IPS-18c (cell line): ENCODE measurements around the gene XYLT1.

Source experiments
- H3K4me3 ChIP-seq: 2 replicates; pipeline ENCODE4 v1.7.0; 2013; ENCODE audit warnings: low read depth, mild to moderate bottlenecking, low read length, moderate library complexity; ENCODE audit not compliant: insufficient read depth
- H3K9me3 ChIP-seq: one replicate; pipeline ENCODE4 v1.6.1; 2013; ENCODE audit warnings: mild to moderate bottlenecking, low read length, moderate library complexity; ENCODE audit not compliant: control insufficient read depth, insufficient read depth

XYLT1 gene

DNA sequence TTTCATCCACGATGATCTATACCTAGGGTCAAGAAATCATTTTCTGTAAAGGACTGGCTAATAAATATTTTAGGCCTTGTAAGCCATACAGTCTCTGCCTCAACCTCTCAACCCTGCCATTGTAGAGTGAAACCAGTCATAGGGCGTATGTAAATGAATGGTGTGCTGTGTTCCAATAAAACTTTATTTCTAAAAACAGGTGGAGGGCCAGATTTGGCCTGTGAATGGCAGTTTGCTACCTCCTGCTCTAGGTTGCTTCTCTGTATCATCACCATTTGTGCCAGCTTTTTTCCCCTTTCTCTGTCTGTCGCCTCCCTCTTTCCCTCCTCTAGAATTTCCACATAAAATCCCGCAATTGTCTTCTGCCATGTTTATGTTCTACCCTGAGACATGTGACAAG, 181.7 kb downstream of the XYLT1 start:
- no peak overlapping the region for H3K4me3 ChIP-seq
- no peaks in the 10 kb centered on the region for H3K9me3 ChIP-seq

DNA sequence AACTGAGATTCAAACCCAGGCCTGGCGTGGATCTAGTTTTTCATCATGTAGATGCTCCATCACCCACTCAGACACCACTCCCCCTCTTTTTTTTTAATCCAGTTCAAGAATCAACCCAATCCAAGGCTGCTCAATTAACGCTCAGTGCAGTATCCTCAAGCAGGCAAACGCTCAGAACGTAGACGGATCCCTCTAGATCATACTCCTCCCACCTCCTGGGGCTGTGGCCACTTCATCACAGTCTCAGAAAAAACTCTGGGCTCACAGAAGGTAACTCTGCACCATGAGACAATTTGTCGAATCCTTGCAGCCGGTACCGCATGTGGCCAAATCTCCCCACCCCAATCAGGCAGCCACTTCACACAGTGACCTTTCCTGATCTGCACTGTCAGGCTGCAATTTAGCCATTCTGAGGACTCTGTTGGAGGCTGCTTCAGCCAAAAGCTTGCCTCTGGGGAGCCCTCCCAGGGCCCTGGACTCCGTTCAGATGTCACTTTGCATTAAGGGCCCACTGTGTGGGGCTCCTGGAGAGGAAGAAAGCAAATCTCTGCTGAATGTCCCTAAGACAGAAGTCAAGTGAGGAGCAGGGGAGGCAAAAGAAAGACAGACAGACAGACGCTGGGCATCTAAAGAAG, 183.5 kb downstream of the XYLT1 start:
- no peaks in the 10 kb centered on the region for H3K9me3 ChIP-seq
- H3K4me3 ChIP-seq: no peak overlapping the region

DNA sequence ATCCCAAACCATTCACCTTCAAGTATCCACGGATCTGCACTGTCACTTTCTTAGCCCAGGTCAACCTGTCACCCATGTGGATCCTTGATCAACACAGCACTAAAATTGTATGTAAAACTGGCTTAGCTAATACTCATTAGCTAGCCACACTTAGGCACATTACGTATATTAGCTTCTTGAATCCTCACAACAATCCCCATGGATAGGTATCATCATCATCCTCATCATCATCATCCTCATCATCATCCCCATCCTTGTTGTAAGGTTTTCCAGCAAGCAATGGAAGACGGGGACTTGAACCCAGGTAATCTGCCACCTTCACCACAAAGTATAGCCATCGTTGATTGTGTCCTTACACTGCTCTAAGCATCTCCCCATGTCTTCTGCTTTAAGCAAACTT, 184.3 kb downstream of the XYLT1 start:
- Histone ChIP-seq H3K4me3 (no peak overlapping the region), H3K9me3 (no peaks in the 10 kb centered on the region)

DNA sequence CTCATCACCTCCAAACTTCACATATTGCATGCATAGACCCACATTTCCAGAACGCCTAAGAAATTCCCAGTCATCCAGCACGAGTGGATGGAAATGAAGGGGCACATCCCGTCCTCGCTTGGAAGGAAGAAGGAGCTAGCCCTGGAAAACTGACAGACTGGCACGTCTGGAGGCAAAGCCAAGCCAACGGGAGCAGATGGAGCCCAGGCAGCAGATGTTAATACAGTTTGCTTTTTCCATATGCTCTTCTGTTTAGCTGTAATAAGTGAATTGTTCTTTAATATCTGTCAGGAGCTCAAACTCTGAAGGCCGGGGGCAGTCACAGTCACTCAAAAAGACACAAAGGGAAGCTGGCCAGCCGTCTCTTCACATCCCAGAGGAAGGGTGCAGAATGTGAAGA, 187.7 kb downstream of the XYLT1 start:
- Histone ChIP-seq H3K9me3 (no peaks in the 10 kb centered on the region), H3K4me3 (no peak overlapping the region)

DNA sequence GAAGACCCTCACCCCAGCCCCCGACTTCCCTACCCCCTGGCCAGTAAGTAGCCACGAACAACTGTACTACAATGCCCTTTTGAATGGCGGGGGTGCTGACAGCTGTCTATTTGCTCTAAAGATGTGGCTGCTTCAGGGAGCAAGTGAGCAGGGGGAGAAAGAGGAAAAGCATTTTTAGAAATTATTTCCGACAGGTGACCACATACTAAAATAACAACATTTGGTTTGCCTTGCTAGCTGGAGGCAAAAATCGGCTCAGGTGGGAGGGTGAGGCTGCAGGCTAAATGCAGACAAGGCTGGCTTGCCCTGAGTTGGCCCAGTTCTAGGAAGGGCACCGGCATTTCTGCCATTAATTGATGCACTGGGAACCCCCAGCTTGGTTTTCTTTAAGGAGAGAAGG, 188.5 kb downstream of the XYLT1 start:
- H3K4me3 ChIP-seq: no peak overlapping the region

DNA sequence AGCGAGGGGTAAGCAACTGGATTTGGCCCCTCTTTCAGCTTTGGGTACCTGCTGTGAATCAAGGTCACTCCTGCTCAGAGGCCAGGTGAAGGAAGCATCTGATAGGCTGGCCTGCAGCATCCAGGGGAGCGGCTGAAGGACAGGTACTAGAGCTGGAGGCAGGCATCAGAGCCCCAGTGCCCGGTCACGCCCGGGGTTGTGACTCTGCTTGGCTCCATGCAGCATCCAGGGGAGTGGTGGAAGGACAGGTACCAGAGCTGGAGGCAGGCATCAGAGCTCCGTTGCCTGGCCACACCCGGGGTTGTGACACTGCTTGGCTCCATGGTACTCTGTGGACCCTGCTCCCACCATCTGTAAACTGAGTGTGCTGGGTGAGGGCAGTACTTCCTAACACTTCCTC, 189.7 kb downstream of the XYLT1 start:
- Histone ChIP-seq H3K4me3 (no peak overlapping the region), H3K9me3 (no peaks in the 10 kb centered on the region)

More for the DNA sequence above, 188.5 kb downstream of the XYLT1 start:
- H3K9me3 ChIP-seq: no peaks in the 10 kb centered on the region

DNA sequence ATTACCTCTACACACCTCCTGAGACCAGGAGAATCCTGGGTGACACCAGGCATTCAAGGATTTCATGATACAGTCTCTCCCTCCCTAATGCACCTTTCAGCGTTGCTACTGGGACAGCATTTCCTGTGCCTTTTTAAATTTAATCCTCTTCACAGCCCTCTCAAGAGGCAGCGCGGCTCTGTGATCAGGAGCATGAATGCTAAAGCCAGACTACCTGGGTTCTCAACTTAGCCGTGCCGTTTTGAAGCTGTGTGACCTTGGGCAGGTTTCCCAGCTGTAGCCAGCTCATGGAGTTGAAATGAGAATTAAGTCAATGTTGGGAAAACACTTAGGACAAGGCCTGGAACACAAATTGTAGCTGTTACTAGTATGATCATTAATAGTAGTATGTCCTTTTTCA, 191.8 kb downstream of the XYLT1 start:
- no peaks in the 10 kb centered on the region for H3K9me3 ChIP-seq
- H3K4me3 ChIP-seq: no peak overlapping the region

DNA sequence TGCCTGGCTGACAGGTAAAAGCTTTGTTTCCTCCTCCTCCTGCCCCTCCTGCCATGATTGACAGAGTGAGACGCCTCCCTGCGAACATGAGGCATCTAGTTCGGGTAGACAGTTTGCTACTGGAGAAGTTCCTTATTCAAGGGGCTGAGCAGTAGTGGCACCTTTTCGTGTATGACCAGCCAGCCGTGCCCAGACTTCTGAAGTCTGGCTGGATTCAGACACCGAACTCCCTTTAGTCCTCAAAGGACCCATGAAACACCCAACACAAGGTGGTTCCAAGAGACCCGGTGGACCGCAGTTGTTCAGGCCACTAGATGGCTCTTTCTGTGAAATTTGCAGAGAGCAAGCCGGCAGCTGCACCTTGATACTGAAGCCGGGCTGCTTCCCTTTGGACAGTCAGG, 192.8 kb downstream of the XYLT1 start:
- no peak overlapping the region for H3K4me3 ChIP-seq
- H3K9me3 ChIP-seq: no peaks in the 10 kb centered on the region

DNA sequence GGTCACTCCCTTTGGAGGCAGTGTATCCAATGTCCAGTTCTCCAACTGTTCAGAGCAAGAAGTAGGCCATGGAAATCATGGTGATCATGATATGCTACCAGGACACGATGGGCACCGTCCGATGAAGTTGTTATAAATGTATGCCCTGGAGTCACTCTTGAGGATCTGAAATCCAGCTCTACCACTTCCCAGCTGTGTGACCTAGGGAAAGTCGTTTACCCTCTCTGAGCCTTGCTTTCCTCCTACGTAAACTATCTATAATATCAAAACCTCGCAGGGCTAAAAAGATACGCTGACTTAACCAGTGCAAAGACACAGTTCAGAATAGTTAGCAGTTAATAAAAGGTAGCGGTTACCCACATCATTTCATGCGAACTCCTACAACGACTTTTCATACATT, 194.2 kb downstream of the XYLT1 start:
- no peak overlapping the region for H3K4me3 ChIP-seq
- H3K9me3 ChIP-seq: no peaks in the 10 kb centered on the region

DNA sequence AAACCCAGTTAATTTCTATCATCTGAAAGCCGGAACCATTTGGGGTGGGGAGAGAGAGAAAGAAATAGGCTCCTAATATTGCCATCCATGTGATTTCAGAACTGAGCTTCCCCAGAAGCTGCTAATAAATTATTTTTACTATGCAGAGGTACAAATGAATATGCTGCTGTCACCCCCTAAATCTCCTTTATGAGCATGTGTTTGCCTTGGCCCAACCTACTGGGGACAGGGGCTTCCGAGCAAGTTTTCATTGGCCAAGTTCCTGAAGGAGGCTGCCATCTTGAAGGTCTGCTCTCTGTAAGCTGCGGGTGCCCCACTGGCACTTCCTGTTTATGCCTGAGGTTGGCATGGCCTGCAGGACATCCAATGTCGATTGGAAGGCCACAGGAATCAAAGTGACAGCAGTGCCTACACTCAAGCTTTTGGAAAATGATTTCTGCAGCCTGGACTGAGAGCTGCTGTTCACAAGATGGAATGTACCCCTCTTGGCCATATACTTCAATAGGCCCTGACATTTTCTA, 194.7 kb downstream of the XYLT1 start:
- H3K9me3 ChIP-seq: no peaks in the 10 kb centered on the region
- H3K4me3 ChIP-seq: no peak overlapping the region

DNA sequence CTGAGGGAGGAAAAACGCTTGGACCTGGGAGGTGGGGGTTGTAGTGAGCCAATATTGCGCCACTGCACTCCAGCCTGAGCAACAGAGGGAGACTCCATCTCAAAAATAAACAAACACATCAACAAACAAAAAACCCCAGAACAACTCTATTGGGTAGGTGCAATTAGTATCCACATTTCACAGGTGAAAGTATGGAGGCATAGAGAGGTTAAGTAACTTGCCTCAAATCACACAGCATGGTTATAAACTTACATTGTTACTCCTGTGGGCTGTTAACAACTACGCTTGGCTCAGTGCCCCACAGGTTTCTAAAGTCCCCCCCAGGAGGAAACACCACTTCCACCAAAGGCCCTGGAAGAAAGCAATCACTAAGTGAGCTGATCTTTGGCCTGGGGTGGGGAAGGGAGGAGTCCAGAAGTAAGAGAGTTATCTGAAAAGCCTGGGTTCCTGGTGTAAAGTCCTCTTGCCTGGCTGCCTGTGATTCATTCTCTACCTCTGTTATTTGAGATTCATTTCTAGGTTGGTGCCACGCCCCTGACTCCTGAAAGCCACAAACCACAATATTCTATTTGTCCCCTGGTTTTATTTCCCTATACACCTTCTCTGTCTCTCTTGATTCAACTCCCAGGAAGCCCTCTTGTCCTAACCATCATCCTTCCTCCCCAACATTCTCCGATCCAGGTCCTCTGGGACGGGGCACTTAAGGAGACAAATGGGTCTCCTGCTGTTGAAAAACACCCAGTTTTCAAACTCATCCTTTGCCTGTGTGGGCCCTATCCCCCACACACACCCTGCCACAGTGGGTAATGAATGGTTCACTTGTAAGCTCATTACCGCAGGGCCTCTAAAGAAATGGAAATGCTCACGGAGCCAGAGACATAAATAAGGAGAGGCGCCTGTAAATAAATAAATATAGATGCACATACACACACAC, 195.4 kb downstream of the XYLT1 start:
- H3K4me3 ChIP-seq: no peak overlapping the region
- no peaks in the 10 kb centered on the region for H3K9me3 ChIP-seq

DNA sequence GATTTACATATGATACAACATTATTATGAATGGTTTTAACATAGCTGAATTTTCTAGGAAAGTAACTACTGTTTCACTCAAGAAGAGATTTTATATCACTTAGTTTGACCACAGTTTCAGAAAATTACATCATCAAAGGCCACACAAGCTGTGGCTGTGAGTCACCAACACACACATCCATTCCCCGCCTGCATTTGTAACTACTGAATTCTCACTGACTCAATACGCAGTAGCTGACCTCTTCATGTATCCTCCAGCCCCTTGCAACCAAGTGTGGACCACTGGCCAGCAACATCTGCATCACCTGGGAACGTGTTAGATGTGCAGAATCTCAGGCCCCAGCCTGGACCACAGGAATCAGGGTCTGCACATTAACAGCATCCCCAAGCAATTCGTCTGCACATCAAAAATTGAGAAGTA, 197.6 kb downstream of the XYLT1 start:
- Histone ChIP-seq H3K9me3 (no peaks in the 10 kb centered on the region), H3K4me3 (no peak overlapping the region)

DNA sequence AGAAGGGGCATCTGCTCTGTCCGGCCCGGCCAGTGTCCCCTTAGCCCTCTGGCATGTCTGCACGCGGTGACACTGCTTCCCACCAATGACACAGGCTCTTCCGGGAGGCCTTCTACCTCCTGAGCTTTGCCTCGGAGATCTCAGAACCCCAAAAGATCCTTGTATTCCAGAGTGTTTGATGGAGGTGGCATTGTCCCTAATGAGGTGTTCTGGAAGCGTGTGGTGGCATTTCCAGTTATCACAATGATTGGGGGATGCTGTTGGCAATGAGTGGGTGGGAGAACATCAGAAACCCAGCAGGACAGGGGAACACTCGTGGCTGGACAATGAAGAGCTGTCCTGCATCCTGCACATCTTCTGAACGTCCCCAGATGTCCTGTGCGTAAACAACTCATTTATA, 198.0 kb downstream of the XYLT1 start:
- Histone ChIP-seq H3K4me3 (no peak overlapping the region), H3K9me3 (no peaks in the 10 kb centered on the region)

DNA sequence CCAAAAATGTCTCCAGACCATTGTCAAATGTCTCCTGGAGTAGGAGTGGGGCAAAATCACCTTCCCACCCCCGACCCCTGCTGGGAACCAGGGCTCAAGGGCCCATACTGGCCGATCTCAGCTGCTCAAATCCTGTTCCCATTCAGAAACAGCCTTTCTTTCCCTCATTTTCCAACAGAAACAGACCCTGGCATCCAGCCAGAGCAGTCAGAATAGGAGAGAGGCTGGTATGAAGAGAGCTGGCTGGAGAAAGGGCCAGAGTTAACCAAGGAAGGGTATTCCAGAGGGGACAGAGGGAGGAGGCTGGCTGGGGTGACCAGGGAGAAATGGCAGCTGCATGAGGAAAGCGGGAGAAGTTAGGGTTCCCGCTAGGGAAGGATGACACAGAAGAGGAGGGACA, 199.1 kb downstream of the XYLT1 start:
- no peak overlapping the region for H3K4me3 ChIP-seq
- H3K9me3 ChIP-seq: no peaks in the 10 kb centered on the region

DNA sequence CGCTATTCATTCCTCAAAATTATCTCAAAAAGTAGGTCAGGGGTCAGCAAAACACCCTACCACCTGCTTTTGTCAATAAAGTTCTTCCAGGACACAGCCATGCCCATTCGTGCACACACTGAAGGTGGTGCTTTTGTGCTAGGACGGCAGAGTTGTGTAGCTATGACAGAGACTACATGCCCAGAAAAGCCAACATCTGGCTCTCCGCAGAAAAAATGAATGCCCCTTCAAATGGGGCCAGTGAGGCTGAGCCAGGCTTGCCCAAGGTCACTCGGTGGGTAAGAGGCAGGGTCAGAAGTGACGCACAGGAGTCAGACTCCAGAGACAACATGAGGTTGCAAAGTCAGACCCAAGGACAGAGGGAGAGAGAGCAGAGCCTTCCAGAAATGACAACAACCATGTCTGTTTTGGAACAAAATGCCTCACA, 200.1 kb downstream of the XYLT1 start:
- no peaks in the 10 kb centered on the region for H3K9me3 ChIP-seq
- H3K4me3 ChIP-seq: no peak overlapping the region

DNA sequence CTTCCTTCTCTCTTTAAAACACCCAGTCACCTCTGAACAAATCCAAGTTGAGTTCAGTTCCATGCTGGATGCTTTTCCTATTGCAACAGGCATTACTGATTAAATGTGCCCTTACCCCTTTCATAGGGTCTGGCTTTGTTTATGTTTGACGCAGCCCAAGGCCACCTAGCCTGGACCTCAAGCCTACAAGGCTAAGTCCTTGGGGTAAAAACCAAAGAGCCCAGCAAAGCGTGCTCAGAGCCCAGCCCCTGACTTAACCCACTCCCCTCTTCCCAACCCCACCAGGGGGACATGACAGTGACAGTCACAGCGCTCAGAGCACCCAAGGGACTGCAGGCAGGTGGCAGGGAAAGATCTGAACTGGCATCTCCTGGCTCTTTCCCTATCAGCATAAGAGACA, 200.6 kb downstream of the XYLT1 start:
- H3K9me3 ChIP-seq: no peaks in the 10 kb centered on the region
- H3K4me3 ChIP-seq: no peak overlapping the region

DNA sequence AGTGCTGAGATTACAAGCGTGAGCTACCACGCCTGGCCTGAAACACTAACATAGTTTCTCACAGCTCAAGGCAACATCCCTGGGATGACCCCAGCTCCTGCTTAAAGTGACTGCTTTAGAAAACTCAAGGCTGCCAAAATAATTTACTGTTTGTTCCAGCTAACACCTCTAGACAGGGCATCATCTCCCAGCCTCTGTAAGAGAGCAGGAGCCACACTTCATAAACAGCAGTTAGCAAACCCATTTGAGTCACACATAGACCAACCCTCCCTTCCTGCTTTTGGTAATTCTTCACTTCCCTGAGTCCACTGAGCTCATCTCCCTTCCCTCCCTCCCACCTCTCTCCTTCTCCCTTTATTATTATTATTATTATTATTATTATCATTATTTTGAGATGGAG, 201.3 kb downstream of the XYLT1 start:
- Histone ChIP-seq H3K4me3 (no peak overlapping the region), H3K9me3 (no peaks in the 10 kb centered on the region)

DNA sequence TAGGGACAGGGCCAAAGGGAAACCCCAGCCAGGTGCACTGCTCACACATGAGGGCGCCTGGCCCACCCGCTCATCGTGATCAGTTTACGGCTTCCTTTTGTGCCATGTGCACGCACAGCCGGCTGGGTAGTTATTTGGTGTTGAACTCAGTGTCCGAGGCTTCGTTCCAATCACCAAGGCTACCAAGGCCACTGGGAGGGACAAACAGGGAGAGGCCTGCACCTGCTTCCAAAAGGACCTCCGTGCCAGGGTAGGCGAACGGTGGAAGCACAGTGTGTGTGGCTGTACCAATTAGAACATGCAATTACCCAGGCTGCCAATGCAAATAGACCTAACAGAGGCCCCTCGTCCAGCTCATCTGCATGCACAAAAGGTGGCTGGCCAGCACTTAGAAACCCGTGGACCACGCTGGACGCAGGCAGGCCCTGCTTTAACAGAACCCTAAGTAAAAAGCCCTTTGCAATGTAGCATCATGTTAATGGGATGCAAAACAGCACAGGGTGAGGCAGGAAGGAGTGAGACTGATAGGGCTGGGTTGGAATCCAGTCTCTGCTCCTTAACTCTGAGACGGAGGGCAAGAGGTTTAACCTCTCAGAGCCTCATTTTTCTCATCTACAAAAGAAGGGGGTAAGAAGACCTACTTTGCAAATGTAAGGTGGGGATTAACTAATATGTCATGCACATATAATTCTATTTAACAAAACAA, 204.0 kb downstream of the XYLT1 start:
- Histone ChIP-seq H3K4me3 (no peak overlapping the region), H3K9me3 (no peaks in the 10 kb centered on the region)
